Fibroblast of mammary gland (primary cell): ENCODE data around the gene PIGR.

Experiments
- DNase-seq: peaks from one replicate; pipeline ENCODE4 v3.0.0-alpha.2; 2010; ENCODE audit warnings: low read depth
- H3K4me3 ChIP-seq: 2 replicates; pipeline ENCODE4 v1.5.1; 2011; ENCODE audit warnings: low read depth, mild to moderate bottlenecking, low read length, moderate library complexity; ENCODE audit not compliant: control insufficient read depth
- CTCF ChIP-seq: conservative IDR thresholded peaks from 2 replicates; pipeline ENCODE4 v1.5.1; 2011; ENCODE audit warnings: low read depth, low read length, inconsistent platforms; ENCODE audit not compliant: control insufficient read depth, insufficient read depth

PIGR gene

GRCh38 chr1:206982216-206982615, 36.0 kb upstream of the PIGR start:
- peak; percentile 62 for TF ChIP-seq CTCF
- peak; percentile 26 for DNase-seq
- no peak overlapping the region for H3K4me3 ChIP-seq

DNA sequence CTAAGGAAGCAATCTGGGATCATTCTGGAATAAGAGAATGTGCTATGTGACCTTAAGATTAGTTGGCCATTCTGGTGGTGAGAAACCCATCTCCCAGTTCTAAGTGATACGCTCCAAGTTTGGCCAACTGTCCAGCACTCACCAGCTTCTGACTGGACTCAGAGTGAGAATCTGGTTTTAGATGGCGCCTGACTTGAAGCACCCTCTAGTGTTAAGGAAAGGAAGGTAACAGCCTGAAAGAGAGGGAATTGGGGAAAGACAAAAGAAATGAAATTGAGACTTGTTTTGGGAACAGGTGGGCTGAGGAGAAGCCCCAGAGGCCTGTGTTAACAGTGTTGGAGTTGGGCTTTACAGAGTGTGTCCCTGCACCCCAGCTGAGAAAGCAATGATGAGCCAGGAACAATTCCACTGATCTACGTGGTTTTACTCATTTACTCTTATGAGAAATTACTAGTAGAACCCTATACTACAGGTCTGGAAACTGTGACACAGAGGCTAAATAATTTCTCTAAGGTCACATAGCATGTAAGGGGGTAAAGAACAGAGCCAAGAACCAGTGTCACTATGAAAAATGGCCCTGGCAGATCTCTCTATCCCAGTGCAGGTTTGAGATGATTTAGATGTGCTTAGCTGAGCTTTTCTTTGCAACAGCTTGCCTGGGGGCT, 33.2 kb upstream of the PIGR start:
- TF ChIP-seq CTCF = peak; percentile 70
- DNase-seq = peak; percentile 40
- no peak overlapping the region for H3K4me3 ChIP-seq

- TF ChIP-seq CTCF = no peak
- no peak overlapping the region for H3K4me3 ChIP-seq
- no peak for DNase-seq
Observed at GRCh38 chr1:206978259-206978658, 32.0 kb upstream of the PIGR start.

- no peak for TF ChIP-seq CTCF
- no peak for DNase-seq
- no peak overlapping the region for H3K4me3 ChIP-seq
Observed at GRCh38 chr1:206975306-206975705, 29.0 kb upstream of the PIGR start.

DNA sequence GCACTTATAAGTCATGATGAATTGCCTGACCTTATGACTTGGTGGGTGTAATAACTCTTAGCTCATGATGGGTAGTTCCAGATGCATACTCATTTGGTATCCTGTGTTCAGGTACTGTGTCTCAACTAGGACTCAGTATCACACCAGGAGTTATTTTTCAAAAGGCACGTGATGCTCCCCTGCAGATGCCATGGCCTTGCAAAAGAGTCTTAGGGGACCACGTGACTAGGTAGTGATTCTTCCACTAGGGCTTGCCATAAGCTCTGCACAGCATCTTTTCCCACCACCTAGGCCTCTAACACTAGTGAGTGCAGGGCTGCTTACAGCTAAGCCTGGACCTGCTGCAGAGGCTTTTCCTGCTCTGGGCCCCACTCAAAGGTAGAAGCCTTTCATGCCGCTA, 27.9 kb upstream of the PIGR start:
- no peak overlapping the region for H3K4me3 ChIP-seq
- no peak for DNase-seq
- no peak for TF ChIP-seq CTCF

DNA sequence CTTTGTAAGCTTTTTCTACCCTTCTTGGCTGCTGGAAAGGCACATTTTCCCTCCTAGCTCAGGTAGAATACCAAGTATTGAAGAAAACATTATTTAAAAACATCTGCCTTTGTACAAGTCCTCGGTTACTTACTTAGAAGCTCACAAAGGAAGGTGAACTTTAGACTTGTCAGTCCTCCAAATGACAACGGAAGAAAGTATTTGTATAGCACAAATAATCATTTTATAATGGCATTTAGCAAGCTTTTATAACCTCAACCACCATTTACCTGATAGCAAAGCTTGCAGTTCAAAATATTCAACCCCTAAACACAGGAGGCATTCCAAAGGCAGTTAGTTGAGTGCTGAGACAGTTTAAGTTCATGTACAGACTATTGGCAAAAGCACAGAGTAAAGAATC, 26.5 kb upstream of the PIGR start:
- no peak for TF ChIP-seq CTCF
- no peak overlapping the region for H3K4me3 ChIP-seq
- no peak for DNase-seq
